OCI-LY7 (cell line): ENCODE measurements around the gene DLG3. TPM values are rescaled to one million over a fixed set of nuclear protein-coding genes. Genes with fewer than 3 reads are reported as not detected.

Experiments
- BruUV-seq: library from RNA; stranded (reverse); fragments of 400-500 nt; replicated peaks from 2 replicates; lab custom pipeline; 2021; lab: Mats Ljungman, UMichigan
- CTCF ChIA-PET: fragments of 300-600 bp; sonication (Branson Sonifier 250); formaldehyde crosslinking; loops from one replicate; lab custom pipeline; 2022; ENCODE audit warnings: antibody characterized with exemption; ENCODE audit not compliant: unreplicated experiment; lab: Charles Lee
- POLR2A ChIA-PET: fragments of 300-600 bp; sonication (Branson Sonifier 250); formaldehyde crosslinking; loops from one replicate; lab custom pipeline; 2022; ENCODE audit warnings: antibody characterized with exemption; lab: Charles Lee
- DNase-seq: peaks from one replicate; pipeline ENCODE4 v3.0.0-alpha.2; 2015; ENCODE audit warnings: low spot score
- H2AFZ ChIP-seq: fragments of 200-600 bp; sonication (generic), shearing (Covaris generic); 2 replicates; pipeline ENCODE4 v1.6.1; 2014; ENCODE audit warnings: mild to moderate bottlenecking, antibody characterized with exemption, low read length, moderate library complexity
- H3K27ac ChIP-seq: fragments of 200-600 bp; sonication (generic); 2 replicates; pipeline ENCODE4 v1.5.1; 2014; ENCODE audit warnings: mixed run types, low read depth, mild to moderate bottlenecking, moderate library complexity, low read length, inconsistent platforms; ENCODE audit not compliant: poor library complexity, severe bottlenecking
- H3K36me3 ChIP-seq: fragments of 200-600 bp; sonication (generic); 2 replicates; pipeline ENCODE4 v1.6.1; 2014; ENCODE audit warnings: mild to moderate bottlenecking, antibody characterized with exemption, low read length, moderate library complexity, mixed read lengths; ENCODE audit not compliant: insufficient read depth
- H3K4me1 ChIP-seq: fragments of 200-600 bp; sonication (generic); 2 replicates; pipeline ENCODE4 v1.5.1; 2014; ENCODE audit warnings: mild to moderate bottlenecking, low read length; ENCODE audit not compliant: insufficient read depth, poor library complexity, severe bottlenecking
- H3K4me2 ChIP-seq: fragments of 200-600 bp; sonication (generic); 2 replicates; pipeline ENCODE4 v1.6.1; 2014; ENCODE audit warnings: mild to moderate bottlenecking, low read length
- H3K4me3 ChIP-seq: fragments of 200-600 bp; sonication (generic); 2 replicates; pipeline ENCODE4 v1.5.1; 2014; ENCODE audit warnings: mild to moderate bottlenecking, low read depth, low read length; ENCODE audit not compliant: poor library complexity, severe bottlenecking
- H3K79me2 ChIP-seq: fragments of 200-600 bp; sonication (generic); 2 replicates; pipeline ENCODE4 v1.6.1; 2016; ENCODE audit warnings: low read depth, mild to moderate bottlenecking, low read length, moderate library complexity, mixed read lengths; ENCODE audit not compliant: insufficient read depth
- H3K9me2 ChIP-seq: fragments of 200-600 bp; sonication (generic); 2 replicates; pipeline ENCODE4 v1.6.1; 2016; ENCODE audit warnings: mild to moderate bottlenecking, low read length, mixed read lengths; ENCODE audit not compliant: insufficient read depth
- H3K9me3 ChIP-seq: fragments of 200-600 bp; sonication (generic); 2 replicates; pipeline ENCODE4 v1.6.1; 2014; ENCODE audit warnings: mild to moderate bottlenecking, mixed run types, low read length, mixed read lengths
- H4K20me1 ChIP-seq: fragments of 200-600 bp; sonication (generic); 2 replicates; pipeline ENCODE4 v1.6.1; 2014; ENCODE audit warnings: mild to moderate bottlenecking, antibody characterized with exemption, low read length, moderate library complexity, mixed read lengths; ENCODE audit not compliant: insufficient read depth
- EZH2phosphoT487 ChIP-seq: fragments of 200-600 bp; sonication (generic); IDR thresholded peaks from 2 replicates; pipeline ENCODE4 v1.6.1; 2018; ENCODE audit warnings: low read depth, borderline replicate concordance, mild to moderate bottlenecking, mixed run types, antibody characterized with exemption, low read length, moderate library complexity, mixed read lengths
- intact Hi-C: fragments of 100-400 bp; cut with micrococcal nuclease; formaldehyde crosslinking; loops from one replicate; pipeline ENCODE4 v1.10.0; 2022; ENCODE audit not compliant: unreplicated experiment
- total RNA-seq, 2 experiments: library from RNA; depleted of rRNA in 1 of 2; stranded (reverse); fragments of >200 nt in 1 of 2; shearing (Covaris generic) in 1 of 2; gene quantifications; 2 replicates each; pipeline ENCODE4 v1.2.3, GENCODE V29; 2014 to 2022
- TF ChIP-seq, protein P1 (sequence below): fragments of 200-600 bp; sonication (generic); conservative IDR thresholded peaks from 2 replicates; pipeline ENCODE4 v1.5.1; 2014; ENCODE audit warnings: mild to moderate bottlenecking, antibody characterized with exemption, low read length, moderate library complexity, mixed read lengths

DLG3 gene
- total RNA-seq, 2 experiments from 2014 or later = 0.06 TPM; not detected in 1

DNA sequence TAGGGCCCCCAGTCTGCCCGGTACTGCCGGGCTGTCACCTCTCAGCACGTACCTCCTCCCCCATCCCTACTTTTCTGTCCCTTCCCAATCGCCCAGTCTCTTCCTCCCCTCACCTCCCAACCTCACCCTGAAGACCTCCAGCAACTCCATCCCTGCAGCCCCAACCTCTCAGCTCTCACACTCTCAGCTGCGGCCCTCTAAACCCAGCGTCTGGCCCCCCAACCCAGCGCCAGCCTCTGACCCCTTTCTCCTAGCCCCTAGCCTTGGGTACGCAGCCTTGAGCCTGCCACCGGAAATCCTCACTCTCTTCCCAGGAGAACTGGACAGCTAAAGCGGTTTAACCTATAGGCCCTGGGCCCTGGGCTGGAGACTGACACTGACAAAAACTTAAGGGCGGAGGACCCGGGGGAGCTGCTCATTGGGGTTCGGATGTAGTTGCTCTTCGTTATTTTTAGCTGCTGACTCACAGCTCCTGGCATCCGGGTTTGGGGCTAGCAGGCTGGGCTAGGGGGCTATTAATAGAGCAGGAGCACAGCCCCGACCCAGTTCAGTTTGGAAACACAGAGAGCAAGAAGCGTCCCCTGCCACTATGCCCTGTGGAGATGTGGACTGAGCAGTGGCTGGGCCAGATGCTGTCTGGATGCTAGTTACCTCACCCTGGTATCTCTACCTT, 9.6 kb upstream of the DLG3 start:
- no peak overlapping the region for H3K27ac ChIP-seq
- peak overlapping the region; percentile 100 for H3K4me2 ChIP-seq
- H2AFZ ChIP-seq = peak overlapping the region; percentile 91; the same call in 1 of the 2 replicates
- no peaks in the 10 kb centered on the region for H4K20me1 ChIP-seq
- POLR2A ChIA-PET = no interaction called here
- no peaks in the 10 kb centered on the region for H3K79me2 ChIP-seq
- no peak for DNase-seq
- intact Hi-C loops = loop anchor here (5.0 kb wide), 1 partner anchor 238 kb away; no protein-coding TSS in a partner anchor
- TF ChIP-seq, protein P1, sequence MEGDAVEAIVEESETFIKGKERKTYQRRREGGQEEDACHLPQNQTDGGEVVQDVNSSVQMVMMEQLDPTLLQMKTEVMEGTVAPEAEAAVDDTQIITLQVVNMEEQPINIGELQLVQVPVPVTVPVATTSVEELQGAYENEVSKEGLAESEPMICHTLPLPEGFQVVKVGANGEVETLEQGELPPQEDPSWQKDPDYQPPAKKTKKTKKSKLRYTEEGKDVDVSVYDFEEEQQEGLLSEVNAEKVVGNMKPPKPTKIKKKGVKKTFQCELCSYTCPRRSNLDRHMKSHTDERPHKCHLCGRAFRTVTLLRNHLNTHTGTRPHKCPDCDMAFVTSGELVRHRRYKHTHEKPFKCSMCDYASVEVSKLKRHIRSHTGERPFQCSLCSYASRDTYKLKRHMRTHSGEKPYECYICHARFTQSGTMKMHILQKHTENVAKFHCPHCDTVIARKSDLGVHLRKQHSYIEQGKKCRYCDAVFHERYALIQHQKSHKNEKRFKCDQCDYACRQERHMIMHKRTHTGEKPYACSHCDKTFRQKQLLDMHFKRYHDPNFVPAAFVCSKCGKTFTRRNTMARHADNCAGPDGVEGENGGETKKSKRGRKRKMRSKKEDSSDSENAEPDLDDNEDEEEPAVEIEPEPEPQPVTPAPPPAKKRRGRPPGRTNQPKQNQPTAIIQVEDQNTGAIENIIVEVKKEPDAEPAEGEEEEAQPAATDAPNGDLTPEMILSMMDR = no peak
- TF ChIP-seq EZH2phosphoT487 = no peak
- no TSS peak for BruUV-seq
- H3K9me2 ChIP-seq = no peaks in the 10 kb centered on the region
- H3K36me3 ChIP-seq = no peaks in the 10 kb centered on the region
- CTCF ChIA-PET = interaction anchor here (0.6 kb wide), 1 partner anchor 232 kb away, joined by 3 read pairs; no protein-coding TSS in a partner anchor
- peak overlapping the region; percentile 77 for H3K4me3 ChIP-seq
- no peaks in the 10 kb centered on the region for H3K9me3 ChIP-seq
- H3K4me1 ChIP-seq = peaks cover 7% of the 10 kb centered on the region

DNA sequence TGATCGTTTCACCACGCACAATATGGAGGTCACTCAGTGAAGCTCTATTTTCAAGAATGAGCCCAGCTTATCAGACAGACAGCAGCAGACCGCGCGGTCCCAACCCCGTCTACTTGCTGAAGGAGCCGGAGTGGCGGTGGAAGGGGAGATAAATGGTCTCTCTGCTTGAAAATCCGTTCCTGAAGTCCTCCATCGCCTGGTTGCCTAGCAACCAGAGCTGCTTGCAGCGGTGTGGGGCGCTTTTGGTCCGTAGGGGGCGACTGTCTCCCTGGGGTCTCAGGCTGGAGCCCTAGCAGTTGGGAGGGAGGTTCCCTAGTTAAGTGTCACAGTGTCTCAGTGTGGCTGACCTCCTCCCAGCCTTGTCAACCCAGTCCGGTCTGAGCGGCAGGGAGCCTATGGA, 8.3 kb upstream of the DLG3 start:
- intact Hi-C loops = no loop called here
- POLR2A ChIA-PET = no interaction called here
- Histone ChIP-seq H3K9me3 (no peaks in the 10 kb centered on the region), H3K9me2 (no peaks in the 10 kb centered on the region), H2AFZ (no peak overlapping the region), H4K20me1 (no peaks in the 10 kb centered on the region), H3K79me2 (no peaks in the 10 kb centered on the region), H3K4me3 (no peak overlapping the region), H3K4me1 (peaks cover 7% of the 10 kb centered on the region), H3K4me2 (no peak overlapping the region), H3K27ac (no peak overlapping the region), H3K36me3 (no peaks in the 10 kb centered on the region)
- TF ChIP-seq EZH2phosphoT487 = no peak
- TF ChIP-seq, protein P1 = peak; percentile 39
- CTCF ChIA-PET = interaction anchor here (0.9 kb wide), 1 partner anchor 228 kb away, joined by 3 read pairs; no protein-coding TSS in a partner anchor
- DNase-seq = peak; percentile 25
- BruUV-seq = no TSS peak

DNA sequence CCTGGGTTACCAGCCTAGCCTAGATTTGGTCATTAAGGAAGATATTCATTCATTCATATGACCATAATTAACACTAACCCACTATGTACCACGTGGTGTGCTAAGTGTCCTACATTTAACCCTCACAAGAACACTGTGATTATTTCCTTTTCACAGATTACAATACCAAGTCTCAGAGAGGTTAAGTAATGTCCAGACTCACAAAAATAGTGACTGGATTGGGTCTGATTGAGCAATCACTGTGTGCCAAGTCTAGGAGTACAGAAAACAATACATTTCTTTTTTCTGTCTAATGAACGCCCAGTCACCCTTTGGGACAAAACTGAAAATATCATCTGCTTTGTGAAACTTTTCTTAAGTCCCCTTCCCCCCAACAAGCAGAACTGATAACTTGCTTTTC, 7.6 kb upstream of the DLG3 start:
- H3K79me2 ChIP-seq = no peaks in the 10 kb centered on the region
- H3K36me3 ChIP-seq = no peaks in the 10 kb centered on the region
- H3K4me1 ChIP-seq = peaks cover 7% of the 10 kb centered on the region
- no peaks in the 10 kb centered on the region for H4K20me1 ChIP-seq
- no peak for DNase-seq
- intact Hi-C loops = no loop called here
- CTCF ChIA-PET = no interaction called here
- no peaks in the 10 kb centered on the region for H3K9me2 ChIP-seq
- no TSS peak for BruUV-seq
- H3K4me2 ChIP-seq = no peak overlapping the region
- POLR2A ChIA-PET = no interaction called here
- H3K27ac ChIP-seq = no peak overlapping the region
- no peak overlapping the region for H3K4me3 ChIP-seq
- no peaks in the 10 kb centered on the region for H3K9me3 ChIP-seq
- H2AFZ ChIP-seq = no peak overlapping the region
- TF ChIP-seq, protein P1 = no peak
- no peak for TF ChIP-seq EZH2phosphoT487
